Activated CD8-positive, alpha-beta T cell treated with anti-CD3 and anti-CD28 coated beads, Interleukin-2, amount 10 ng/mL, durations not matched to agents 7 days and 5 days (primary cell): ENCODE data around the gene TRAPPC3. TPM values are rescaled to one million over a fixed set of nuclear protein-coding genes. Genes with fewer than 3 reads are reported as not detected.

Experiments
- ATAC-seq: fragments of 150-1000 bp; cut with Tn5 transposase; one replicate; pipeline ENCODE4 v1.10.0; 2021; ENCODE audit warnings: moderate library complexity
- CTCF ChIA-PET: fragments of 350-600 bp; sonication (Branson Sonifier 250); formaldehyde crosslinking; loops from one replicate; lab custom pipeline; 2021; ENCODE audit warnings: antibody characterized with exemption; lab: Charles Lee
- POLR2A ChIA-PET: fragments of 350-600 bp; sonication (Branson Sonifier 250); formaldehyde crosslinking; loops from one replicate; lab custom pipeline; 2021; ENCODE audit warnings: antibody characterized with exemption; lab: Charles Lee
- DNase-seq: peaks from one replicate; pipeline ENCODE4 v3.0.0-alpha.2; 2020
- H3K27ac Mint-ChIP-seq: one replicate; pipeline ENCODE4 v1.8.0; 2021; ENCODE audit warnings: mild to moderate bottlenecking, mixed read lengths
- H3K27me3 Mint-ChIP-seq: one replicate; pipeline ENCODE4 v1.8.0; 2021; ENCODE audit warnings: low read depth, mixed read lengths
- H3K36me3 Mint-ChIP-seq: one replicate; pipeline ENCODE4 v1.8.0; 2021; ENCODE audit warnings: low read depth, mixed read lengths
- H3K4me1 Mint-ChIP-seq: one replicate; pipeline ENCODE4 v1.8.0; 2021; ENCODE audit warnings: low read depth, mixed read lengths
- H3K4me3 Mint-ChIP-seq: one replicate; pipeline ENCODE4 v1.8.0; 2021; ENCODE audit warnings: mild to moderate bottlenecking, mixed read lengths
- H3K9me3 Mint-ChIP-seq: one replicate; pipeline ENCODE4 v1.8.0; 2022; ENCODE audit warnings: mixed read lengths; ENCODE audit not compliant: insufficient read depth
- total RNA-seq, 2 experiments: library from RNA; stranded (reverse); gene quantifications; one replicate each; pipeline ENCODE4 v1.2.3, GENCODE V29; 2021

TRAPPC3 gene
- total RNA-seq, 2 experiments from 2014 or later: 55.6 to 56.4 TPM

DNA sequence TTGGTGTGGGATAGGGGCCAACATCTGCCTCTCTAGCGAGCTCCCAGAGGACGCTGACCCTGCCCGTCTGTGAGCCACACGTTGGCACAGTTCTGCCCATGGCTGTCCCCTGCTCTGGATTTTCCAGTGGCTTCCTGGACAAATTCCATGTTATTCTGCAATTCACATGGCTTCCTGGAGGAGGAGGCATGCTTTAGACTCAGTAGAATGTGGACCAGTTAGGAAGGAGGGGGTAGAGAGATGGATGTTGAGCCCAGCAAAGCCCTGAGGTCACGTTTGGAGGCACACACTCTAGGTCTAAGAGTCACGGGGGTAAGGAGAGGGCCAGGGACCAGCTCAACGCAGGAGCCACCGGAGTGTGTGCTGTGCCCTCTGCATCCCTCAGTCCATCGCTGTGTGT is 36.5 kb downstream of the TRAPPC3 start:
- ChIA-PET CTCF (interaction anchor here (21.8 kb wide), 1 partner anchor 21 kb away, joined by 349 read pairs; no protein-coding TSS in a partner anchor), POLR2A (interaction anchor here (0.6 to 0.9 kb wide), 2 partner anchors 10 to 1602 kb away, joined by 3 to 4 read pairs; no protein-coding TSS in a partner anchor)
- Mint-ChIP-seq H3K27me3 (no peaks in the 10 kb centered on the region), H3K27ac (no peak overlapping the region), H3K36me3 (no peaks in the 10 kb centered on the region), H3K4me3 (no peak overlapping the region), H3K4me1 (peaks cover 39% of the 10 kb centered on the region), H3K9me3 (no peaks in the 10 kb centered on the region)
- DNase-seq (no peak), ATAC-seq (no peak)

DNA sequence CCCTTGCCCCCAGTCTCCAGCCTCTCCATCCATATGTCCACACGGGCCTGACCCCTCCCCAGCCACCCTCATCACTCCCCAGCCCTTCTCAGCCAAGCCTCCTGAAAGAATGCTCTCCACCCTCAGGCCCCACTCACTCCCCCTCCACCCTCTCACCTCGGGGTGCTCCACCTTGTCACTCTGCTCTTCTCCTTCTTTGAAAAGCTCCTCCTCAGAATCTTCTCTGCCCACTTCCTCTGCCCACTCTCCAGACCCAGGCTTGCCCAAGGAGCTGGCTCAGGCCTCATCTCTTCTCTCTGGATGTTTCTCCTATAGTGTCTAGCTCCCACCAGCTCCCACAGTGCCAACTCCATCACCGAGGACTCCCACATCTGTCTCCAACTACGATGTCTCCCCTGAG is 38.1 kb downstream of the TRAPPC3 start:
- Mint-ChIP-seq H3K27ac (peak overlapping the region; percentile 13), H3K27me3 (no peaks in the 10 kb centered on the region), H3K4me1 (peaks cover 42% of the 10 kb centered on the region), H3K4me3 (no peak overlapping the region), H3K36me3 (no peaks in the 10 kb centered on the region), H3K9me3 (no peaks in the 10 kb centered on the region)
- ChIA-PET CTCF (interaction anchor here (0.7 to 21.8 kb wide), 3 partner anchors 11 to 175 kb away, joined by 3 to 349 read pairs (median 4); no protein-coding TSS in a partner anchor), POLR2A (interaction anchor here (0.6 kb wide), 1 partner anchor 39 kb away, joined by 3 read pairs; no protein-coding TSS in a partner anchor)
- ATAC-seq (no peak), DNase-seq (no peak)

GRCh38 chr1:36109041-36109679 is 40.1 kb downstream of the TRAPPC3 start:
- Mint-ChIP-seq H3K36me3 (no peaks in the 10 kb centered on the region), H3K9me3 (no peaks in the 10 kb centered on the region), H3K27ac (peak overlapping the region; percentile 84), H3K27me3 (no peaks in the 10 kb centered on the region), H3K4me1 (peaks cover 47% of the 10 kb centered on the region), H3K4me3 (peak overlapping the region; percentile 27)
- peak; percentile 97 for ATAC-seq
- DNase-seq: peak; percentile 80
- ChIA-PET CTCF (interaction anchor here (1.2 to 21.8 kb wide), 3 partner anchors 9 to 40 kb away, joined by 4 to 349 read pairs (median 7); partner anchors contain the start of gene TRAPPC3), POLR2A (interaction anchor here (1.0 to 1.2 kb wide), 2 partner anchors 23 to 26 kb away, joined by 3 read pairs; no protein-coding TSS in a partner anchor)

- Mint-ChIP-seq H3K4me1 (peaks cover 47% of the 10 kb centered on the region), H3K27me3 (no peaks in the 10 kb centered on the region), H3K27ac (peak overlapping the region; percentile 49), H3K36me3 (no peaks in the 10 kb centered on the region), H3K9me3 (no peaks in the 10 kb centered on the region), H3K4me3 (no peak overlapping the region)
- ChIA-PET POLR2A (interaction anchor here (0.6 to 1.2 kb wide), 2 partner anchors 27 to 213 kb away, joined by 3 read pairs; no protein-coding TSS in a partner anchor), CTCF (interaction anchor here (1.2 to 21.8 kb wide), 2 partner anchors 9 to 26 kb away, joined by 4 to 349 read pairs; no protein-coding TSS in a partner anchor)
- ATAC-seq (no peak), DNase-seq (no peak)
Measured at GRCh38 chr1:36108314-36108713, 41.0 kb downstream of the TRAPPC3 start.

DNA sequence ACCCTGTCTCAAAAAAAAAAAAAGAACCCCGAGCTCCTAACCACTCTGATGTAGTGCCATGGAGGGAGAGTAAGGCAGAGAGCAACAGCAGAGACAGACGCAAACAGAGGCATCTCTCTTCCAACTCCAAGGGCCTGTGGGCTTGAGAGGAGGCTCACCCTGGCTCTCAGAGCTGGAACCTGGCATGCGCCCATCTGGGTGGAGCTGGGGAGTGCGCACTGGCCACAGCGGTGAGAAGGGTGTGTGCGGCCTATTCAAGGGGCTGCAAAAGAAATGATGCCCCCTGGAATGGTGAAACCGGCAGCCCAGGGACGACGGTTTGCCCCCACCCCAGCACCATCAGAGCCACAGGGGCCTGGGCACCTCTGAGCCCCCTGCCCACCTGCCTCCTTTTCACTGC is 41.9 kb downstream of the TRAPPC3 start:
- no peak overlapping the region for H3K4me3 Mint-ChIP-seq
- H3K27me3 Mint-ChIP-seq: no peaks in the 10 kb centered on the region
- peaks cover 46% of the 10 kb centered on the region for H3K4me1 Mint-ChIP-seq
- no peaks in the 10 kb centered on the region for H3K36me3 Mint-ChIP-seq
- CTCF ChIA-PET: interaction anchor here (21.8 kb wide), 1 partner anchor 27 kb away, joined by 349 read pairs; no protein-coding TSS in a partner anchor
- ATAC-seq: no peak
- H3K27ac Mint-ChIP-seq: no peak overlapping the region
- POLR2A ChIA-PET: interaction anchor here (0.6 kb wide), 2 partner anchors 73 to 140 kb away, joined by 3 read pairs; no protein-coding TSS in a partner anchor
- H3K9me3 Mint-ChIP-seq: no peaks in the 10 kb centered on the region
- no peak for DNase-seq

GRCh38 chr1:36106269-36106668 is 43.0 kb downstream of the TRAPPC3 start:
- Mint-ChIP-seq H3K9me3 (no peaks in the 10 kb centered on the region), H3K4me3 (no peak overlapping the region), H3K27ac (no peak overlapping the region), H3K4me1 (peaks cover 39% of the 10 kb centered on the region), H3K36me3 (no peaks in the 10 kb centered on the region), H3K27me3 (no peaks in the 10 kb centered on the region)
- ATAC-seq (no peak), DNase-seq (no peak)
- ChIA-PET CTCF (interaction anchor here (0.9 to 21.8 kb wide), 2 partner anchors 28 to 179 kb away, joined by 3 to 349 read pairs; no protein-coding TSS in a partner anchor), POLR2A (no interaction called here)

DNA sequence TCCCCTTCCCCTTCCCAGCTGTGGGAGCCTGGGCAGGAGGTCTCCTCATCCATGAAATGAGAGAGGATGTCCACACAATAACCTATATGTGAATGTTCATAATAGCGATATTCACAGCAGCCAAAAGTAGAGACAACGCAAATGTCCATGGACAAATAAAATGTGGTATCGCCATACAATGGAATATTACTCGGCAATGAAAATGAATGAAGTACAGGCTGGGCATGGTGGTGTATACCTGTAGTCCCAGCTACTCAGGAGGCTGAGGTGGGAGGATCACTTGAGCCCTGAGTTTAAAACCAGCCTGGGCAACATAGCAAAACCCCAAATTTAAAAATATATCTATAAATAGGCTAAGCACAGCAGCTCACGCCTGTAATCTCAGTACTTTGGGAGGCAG is 47.7 kb downstream of the TRAPPC3 start:
- Mint-ChIP-seq H3K9me3 (no peaks in the 10 kb centered on the region), H3K4me3 (no peak overlapping the region), H3K36me3 (no peaks in the 10 kb centered on the region), H3K27ac (no peak overlapping the region), H3K27me3 (no peaks in the 10 kb centered on the region), H3K4me1 (peaks cover 16% of the 10 kb centered on the region)
- ChIA-PET POLR2A (no interaction called here), CTCF (interaction anchor here (0.8 to 21.8 kb wide), 9 partner anchors 9 to 185 kb away, joined by 3 to 349 read pairs (median 3); partner anchors contain the start of genes THRAP3 and TRAPPC3)
- DNase-seq (no peak), ATAC-seq (no peak)

GRCh38 chr1:36100376-36100775 is 48.9 kb downstream of the TRAPPC3 start:
- Mint-ChIP-seq H3K9me3 (no peaks in the 10 kb centered on the region), H3K4me3 (no peak overlapping the region), H3K27ac (no peak overlapping the region), H3K4me1 (peaks cover 10% of the 10 kb centered on the region), H3K27me3 (no peaks in the 10 kb centered on the region), H3K36me3 (no peaks in the 10 kb centered on the region)
- no peak for DNase-seq
- ChIA-PET CTCF (interaction anchor here (0.6 to 21.8 kb wide), 18 partner anchors 9 to 322 kb away, joined by 3 to 349 read pairs (median 4); partner anchors contain the start of genes THRAP3 and TRAPPC3), POLR2A (interaction anchor here (1.4 kb wide), 1 partner anchor 34 kb away, joined by 5 read pairs; no protein-coding TSS in a partner anchor)
- no peak for ATAC-seq

DNA sequence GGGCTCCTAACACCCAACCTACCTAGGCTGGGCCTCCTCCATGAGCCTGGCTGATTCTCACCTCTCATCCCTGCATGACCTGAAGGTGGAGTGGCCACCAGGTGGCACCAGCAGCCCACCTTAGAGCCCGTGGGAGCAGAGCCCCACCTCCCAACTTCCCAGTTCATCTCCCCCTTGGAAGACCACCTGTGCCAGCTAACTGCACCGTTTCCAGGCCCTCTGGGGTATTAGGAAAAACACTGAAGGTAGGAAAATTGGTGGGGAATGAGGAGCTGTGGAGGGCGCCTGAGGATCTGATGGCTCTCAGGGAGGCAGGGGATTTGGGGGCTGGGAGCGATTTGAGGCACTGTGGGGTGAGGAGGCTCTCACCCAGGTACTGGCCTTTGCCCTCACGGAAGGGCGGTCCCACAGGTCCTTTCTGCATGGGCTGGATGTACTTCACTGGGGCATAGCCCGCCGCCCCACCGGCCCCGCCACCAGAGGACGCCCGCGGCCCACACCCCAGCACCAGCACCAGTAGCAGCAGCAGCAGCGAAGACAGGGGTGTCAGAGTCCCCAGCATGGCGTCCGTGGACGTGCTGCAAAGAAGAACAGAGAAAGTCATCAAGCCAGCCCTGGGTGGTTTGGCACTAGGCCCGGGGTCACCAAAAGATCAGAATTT is 49.5 kb downstream of the TRAPPC3 start:
- H3K4me1 Mint-ChIP-seq: peaks cover 10% of the 10 kb centered on the region
- ATAC-seq (peak; percentile 93), DNase-seq (peak; percentile 83)
- H3K36me3 Mint-ChIP-seq: no peaks in the 10 kb centered on the region
- CTCF ChIA-PET: interaction anchor here (0.6 to 21.8 kb wide), 19 partner anchors 9 to 322 kb away, joined by 3 to 349 read pairs (median 4); partner anchors contain the start of genes THRAP3 and TRAPPC3
- H3K4me3 Mint-ChIP-seq: no peak overlapping the region
- no peaks in the 10 kb centered on the region for H3K27me3 Mint-ChIP-seq
- H3K27ac Mint-ChIP-seq: no peak overlapping the region
- H3K9me3 Mint-ChIP-seq: no peaks in the 10 kb centered on the region
- POLR2A ChIA-PET: interaction anchor here (1.4 kb wide), 1 partner anchor 35 kb away, joined by 5 read pairs; no protein-coding TSS in a partner anchor

DNA sequence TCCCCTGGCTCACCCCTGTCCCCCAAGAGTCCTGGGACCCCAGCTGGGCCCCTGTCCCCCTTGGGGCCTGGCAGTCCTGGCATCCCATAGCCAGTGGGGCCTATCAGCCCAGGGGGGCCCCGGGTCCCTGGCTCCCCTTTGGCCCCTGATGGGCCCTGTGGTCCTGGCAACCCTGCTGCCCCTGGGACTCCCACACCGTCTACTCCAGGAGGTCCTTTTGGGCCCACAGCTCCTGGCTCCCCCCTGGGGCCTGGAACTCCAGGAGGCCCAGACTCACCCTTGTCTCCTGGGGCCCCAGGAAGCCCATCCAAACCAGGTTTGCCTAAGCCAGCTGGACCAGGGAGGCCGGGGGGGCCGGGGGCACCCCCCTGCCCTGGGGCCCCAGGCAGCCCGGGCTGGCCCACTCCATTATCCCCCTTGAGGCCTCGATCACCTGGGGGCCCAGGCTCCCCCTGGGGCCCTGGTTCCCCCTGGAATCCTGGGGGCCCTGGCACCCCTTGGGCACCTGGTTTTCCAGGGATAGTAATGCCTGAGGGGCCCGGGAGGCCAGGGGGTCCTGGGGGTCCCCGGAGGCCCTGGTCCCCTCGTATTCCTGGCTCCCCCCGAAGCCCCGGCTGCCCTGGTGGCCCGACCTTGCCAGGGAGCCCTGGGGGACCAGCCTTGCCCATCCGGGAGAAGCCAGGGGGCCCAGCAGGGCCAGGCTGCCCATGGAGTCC is 50.5 kb downstream of the TRAPPC3 start:
- H3K4me3 Mint-ChIP-seq: no peak overlapping the region
- ChIA-PET POLR2A (no interaction called here), CTCF (interaction anchor here (1.5 to 21.8 kb wide), 3 partner anchors 35 to 187 kb away, joined by 4 to 349 read pairs (median 36); no protein-coding TSS in a partner anchor)
- DNase-seq: no peak
- H3K27me3 Mint-ChIP-seq: no peaks in the 10 kb centered on the region
- H3K27ac Mint-ChIP-seq: no peak overlapping the region
- H3K4me1 Mint-ChIP-seq: peaks cover 10% of the 10 kb centered on the region
- H3K36me3 Mint-ChIP-seq: peaks cover 2% of the 10 kb centered on the region
- ATAC-seq: no peak
- H3K9me3 Mint-ChIP-seq: no peaks in the 10 kb centered on the region
